ENCODE measurements around the gene MEIS3.
"Not testable (repeated sequence)": the region's sequence is repeated elsewhere in the genome, so short reads cannot be mapped to it uniquely, and the experiment has no call there.

The MEIS3 gene

DNA sequence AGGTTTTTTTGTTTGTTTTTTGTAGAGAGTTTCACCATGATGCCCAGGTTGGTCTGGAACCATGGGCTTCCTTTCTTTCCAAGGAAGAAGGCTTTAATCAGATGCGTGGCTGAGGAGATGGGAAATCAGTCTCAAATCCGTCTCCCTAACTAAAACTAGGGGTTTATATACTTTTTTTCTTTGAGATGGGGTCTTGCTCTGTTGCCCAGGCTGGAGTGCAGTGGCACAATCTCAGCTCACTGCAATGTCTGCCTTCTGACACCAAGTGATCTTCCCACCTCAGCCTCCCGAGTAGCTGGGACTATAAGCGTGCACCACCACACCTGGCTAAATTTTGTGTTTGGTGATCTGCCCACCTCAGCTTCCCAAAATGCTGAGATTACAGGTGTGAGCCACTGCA is 34.8 kb downstream of the MEIS3 start:
- DNase-seq (ENCODE audit: low spot score), result not testable (repeated sequence)

- not testable (repeated sequence) for DNase-seq (ENCODE audit: low spot score)
These were observed 35.4 kb downstream of the MEIS3 start for GRCh38 chr19:47383890-47384289.

DNA sequence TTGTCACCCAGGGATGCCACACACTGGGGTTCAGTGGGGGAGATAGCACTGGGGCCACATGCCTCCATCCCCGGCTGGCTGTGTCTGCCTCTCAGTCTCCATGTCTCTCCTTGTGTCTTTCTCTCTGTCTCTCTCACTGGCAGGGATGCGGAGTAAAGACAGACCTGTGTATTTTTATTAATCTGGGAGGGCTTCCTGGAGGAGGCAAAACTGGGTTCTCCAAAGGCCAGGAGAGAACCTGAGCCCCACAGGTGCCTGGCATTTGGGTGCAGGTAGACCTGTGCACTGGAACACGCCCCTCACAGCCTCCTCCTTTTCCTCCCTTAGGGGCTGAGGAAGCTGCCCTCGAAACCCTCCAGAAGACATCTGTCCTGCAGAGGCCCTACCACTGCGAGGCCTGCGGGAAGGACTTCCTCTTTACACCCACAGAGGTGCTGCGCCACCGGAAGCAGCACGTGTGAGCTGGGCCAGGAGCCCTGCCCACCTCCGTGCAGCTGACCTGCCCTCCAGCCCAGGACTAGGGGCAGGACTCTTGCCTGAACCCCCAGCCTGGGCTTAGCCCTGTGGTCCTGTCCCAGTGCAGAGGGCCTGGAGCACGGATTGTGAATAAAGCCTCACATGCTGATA is 37.6 kb downstream of the MEIS3 start:
- DNase-seq (ENCODE audit: low spot score), result no peak

DNA sequence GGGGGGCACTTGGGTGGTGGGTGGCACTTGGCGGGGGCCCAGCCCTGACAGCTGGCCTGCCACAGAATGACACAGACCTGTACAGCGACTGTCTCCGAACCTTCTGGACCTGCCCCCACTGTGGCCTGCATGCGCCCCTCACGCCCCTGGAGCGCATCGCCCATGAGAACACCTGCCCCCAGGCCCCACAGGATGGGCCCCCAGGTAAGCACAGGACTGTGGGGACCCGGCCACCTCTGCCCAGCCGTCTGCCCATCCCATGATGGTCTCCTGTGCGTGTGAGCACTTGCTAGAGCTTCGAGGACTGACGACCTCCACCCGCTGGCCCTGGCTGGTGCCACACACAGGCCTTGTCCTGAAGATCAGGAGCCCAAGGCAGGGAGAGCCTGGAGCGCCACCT is 38.2 kb downstream of the MEIS3 start:
- no peak for DNase-seq (ENCODE audit: low spot score)

- no peak for DNase-seq (ENCODE audit: low spot score)
These were observed 38.8 kb downstream of the MEIS3 start for GRCh38 chr19:47380559-47380958.

DNA sequence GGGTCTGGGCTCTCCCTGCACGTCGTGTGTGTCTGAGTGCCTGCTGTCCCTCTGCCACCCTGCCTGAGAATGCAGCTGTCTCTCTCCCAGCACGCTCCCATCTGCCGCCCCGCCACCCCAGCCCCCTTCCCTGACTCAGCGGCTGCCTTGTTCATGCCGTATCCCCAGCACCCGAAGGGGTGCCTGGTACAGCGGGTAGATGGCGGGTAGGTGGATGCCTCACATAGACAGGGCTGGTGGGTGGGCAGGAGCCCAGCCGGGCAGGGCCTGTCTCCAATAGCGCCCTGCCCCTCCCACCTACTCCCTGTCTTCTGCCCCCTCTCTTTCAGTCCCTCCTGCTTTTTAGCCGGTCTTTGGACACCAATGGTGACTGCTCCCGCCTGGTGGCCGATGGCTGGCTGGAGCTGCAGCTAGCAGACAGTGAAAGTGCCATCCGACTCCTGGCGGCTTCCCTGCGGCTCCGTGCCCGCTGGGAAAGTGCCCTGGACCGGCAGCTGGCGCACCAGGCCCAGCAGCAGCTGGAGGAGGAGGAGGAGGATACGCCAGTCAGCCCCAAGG is 39.9 kb downstream of the MEIS3 start:
- no peak for DNase-seq (ENCODE audit: low spot score)

DNA sequence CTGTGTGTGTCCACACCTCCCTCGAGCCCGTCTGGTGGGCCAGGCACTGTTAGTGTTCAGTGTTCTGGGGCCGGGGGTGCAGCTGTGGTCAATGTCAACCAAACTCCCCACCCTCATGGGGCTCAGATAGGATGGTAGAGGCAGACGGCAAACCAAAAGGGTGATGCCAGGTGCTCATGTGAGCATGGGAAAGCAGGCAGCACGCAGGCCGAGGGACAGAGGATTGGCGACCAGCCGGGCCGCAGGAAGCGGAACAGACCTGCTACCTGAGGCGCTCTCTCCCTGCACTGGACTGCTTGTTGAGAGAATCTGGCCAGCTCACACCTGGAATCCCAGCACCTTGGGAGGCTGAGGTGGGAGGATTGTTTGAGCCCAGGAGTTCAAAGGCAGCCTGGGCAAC is 41.1 kb downstream of the MEIS3 start:
- no peak for DNase-seq (ENCODE audit: low spot score)

DNA sequence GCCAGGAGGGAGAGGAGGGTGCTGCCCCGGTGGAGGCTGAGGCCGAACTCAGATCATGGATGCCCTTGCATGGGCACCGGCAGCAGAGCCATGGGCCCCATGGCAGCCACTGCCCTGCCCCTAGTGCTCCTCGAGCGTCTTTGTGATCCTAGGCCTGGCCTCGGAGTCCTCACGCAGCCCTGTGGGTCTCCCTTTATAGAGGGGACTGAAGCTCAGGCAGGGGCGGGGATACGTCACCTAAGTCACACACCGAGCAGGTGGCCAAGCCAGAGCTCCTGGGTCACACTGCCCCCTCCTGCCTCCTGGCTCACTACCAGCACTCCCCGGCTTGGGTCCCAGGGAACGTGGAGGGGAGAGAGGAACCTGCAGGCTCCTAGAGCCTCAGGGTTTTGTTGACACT is 41.5 kb downstream of the MEIS3 start:
- no peak for DNase-seq (ENCODE audit: low spot score)

- DNase-seq (ENCODE audit: low spot score), result no peak
These were observed 42.1 kb downstream of the MEIS3 start for GRCh38 chr19:47377208-47377701.

DNA sequence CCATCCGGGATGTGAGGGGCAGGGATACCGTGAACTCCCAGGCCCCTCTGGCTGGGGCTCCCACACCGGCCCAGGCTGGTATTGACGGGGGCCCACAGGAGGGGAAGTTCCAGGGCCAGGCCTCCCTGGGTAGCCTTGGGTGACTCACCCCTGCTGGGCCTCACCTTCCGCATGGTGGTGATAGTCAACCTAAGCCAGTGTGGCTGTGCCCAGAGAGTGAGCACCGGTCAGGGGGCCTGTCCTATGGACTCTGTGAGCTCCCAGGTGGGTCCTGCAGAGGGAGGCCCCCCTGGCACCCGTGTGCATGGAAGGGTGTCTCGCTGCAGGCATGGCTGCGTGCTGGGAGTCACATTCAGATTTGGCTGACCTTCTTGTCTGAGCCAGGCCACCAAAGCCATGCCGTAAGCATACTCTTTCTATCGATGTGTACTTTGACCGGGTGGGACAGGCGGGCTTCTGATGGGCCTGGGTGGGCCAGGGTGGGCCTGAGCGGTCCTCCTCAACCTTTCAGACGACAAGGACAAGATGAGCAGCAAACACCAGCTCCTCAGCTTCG is 42.7 kb downstream of the MEIS3 start:
- DNase-seq (ENCODE audit: low spot score), result no peak

GRCh38 chr19:47375694-47376588 is 43.4 kb downstream of the MEIS3 start:
- no peak for DNase-seq (ENCODE audit: low spot score)

- DNase-seq (ENCODE audit: low spot score), result no peak
These were observed 44.2 kb downstream of the MEIS3 start for GRCh38 chr19:47374876-47375693.

GRCh38 chr19:47373246-47374240 is 45.8 kb downstream of the MEIS3 start:
- DNase-seq (ENCODE audit: low spot score), result no peak

GRCh38 chr19:47372603-47373002 is 46.7 kb downstream of the MEIS3 start:
- DNase-seq (ENCODE audit: low spot score), result no peak

DNA sequence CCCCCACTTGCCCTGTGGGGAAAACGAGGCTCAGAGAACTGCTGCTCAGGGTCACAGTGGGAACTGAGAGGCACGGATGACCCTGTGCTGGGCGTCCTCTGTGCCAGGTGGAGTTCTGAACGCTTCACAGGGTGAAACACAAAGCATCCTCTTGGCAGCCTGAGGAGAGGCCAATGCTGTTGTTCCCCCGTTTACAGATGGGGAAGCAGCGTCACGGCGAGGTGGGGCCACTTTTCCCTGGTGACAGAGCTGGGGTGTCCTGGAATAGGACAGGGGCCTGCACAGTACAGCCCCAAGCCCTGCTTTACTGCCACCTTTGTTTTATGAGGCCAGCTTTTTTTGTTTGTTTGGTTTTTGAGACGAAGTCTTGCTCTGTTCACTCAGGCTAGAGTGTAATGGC is 48.1 kb downstream of the MEIS3 start:
- DNase-seq (ENCODE audit: low spot score), result no peak

DNA sequence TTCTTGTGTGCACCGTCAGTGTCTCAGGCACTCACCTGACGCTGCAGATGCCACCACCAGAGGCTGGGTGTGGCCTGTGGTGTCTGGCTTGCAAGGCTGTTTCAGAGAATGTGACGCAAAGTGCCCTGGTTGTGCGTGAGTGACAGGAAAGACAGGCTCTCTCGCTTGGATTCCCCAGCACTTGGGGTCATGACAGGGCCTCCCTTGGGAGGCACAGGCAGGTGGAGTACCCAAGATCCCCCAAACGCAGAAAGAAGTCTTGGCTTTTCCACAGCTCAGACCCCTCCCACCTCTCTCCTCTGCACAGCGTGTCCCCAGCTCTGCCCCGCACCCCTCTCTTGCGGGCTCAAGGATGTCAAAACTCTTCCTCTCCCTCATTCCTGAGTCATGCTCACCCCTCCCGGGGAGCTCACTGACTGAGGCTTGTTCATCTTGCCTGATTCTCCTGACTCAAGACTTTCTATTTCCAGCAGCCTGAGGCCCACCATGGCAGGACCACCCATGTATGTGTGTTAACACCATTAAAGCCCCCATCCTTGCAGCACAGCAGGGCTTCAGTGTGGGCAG is 49.2 kb downstream of the MEIS3 start:
- no peak for DNase-seq (ENCODE audit: low spot score)

GRCh38 chr19:47365455-47365854 is 53.9 kb downstream of the MEIS3 start:
- not testable (repeated sequence) for DNase-seq (ENCODE audit: low spot score)

DNA sequence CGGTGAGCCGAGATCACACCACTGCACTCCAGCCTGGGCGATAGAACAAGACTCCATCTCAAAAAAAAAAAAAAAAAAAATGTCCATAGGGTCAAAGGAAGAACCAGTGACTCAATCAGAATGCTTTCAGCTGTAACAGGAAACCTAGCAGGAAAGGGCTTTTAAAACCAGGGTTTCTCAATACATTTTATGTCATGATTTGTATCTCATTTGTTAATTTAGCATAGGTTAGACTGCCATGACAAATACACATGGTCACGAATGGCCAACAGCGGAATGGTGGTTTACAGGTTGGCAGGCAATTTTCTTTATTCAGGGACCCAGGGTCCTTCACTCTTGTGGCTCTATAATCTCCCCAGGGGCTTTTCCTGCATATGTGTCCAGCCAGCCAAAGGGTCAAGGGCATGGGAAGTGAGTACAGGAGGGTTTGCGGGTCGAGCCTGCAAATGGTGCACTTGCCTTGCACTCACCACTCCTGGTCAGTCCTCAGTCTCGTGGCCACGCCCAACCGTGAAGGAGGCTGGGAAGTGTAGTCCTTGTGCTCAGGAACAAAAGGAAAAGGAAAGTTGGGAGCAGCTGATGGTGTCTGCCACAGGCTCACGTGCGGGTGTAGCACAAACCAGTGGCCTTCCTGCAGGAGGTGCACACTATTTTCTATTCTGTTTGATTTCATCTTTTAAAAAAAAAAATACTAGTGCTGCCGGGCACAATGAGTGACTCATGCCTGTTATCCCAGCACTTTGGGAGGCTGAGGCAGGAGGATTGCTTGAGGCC is 55.4 kb downstream of the MEIS3 start:
- no peak for DNase-seq (ENCODE audit: low spot score)

- no peak for DNase-seq (ENCODE audit: low spot score)
These were observed 57.0 kb downstream of the MEIS3 start for GRCh38 chr19:47362321-47362720.

Data from COLO829 (cell line).